ENCODE measurements around the gene SRPX2. TPM values are rescaled to one million over a fixed set of nuclear protein-coding genes. Genes with fewer than 3 reads are reported as not detected.

The SRPX2 gene
- polyA plus RNA-seq, 3 donors, result not detected

- no peak overlapping the region for H3K4me3 Mint-ChIP-seq
- peaks cover 1% of the 10 kb centered on the region for H3K4me1 Mint-ChIP-seq
- H3K27me3 Mint-ChIP-seq (ENCODE audit: low read depth in 3 of 3), result peaks cover 1 to 15% (median 12%) of the 10 kb centered on the region in 3 donors
- H3K4me3 ChIP-seq (replicated peaks in 1 of 3; ENCODE audit: low read depth in 2 of 3, low read length in 3 of 3), result no peak overlapping the region
- no peak overlapping the region for H3K27ac Mint-ChIP-seq
- H4K20me1 ChIP-seq (ENCODE audit: insufficient read depth, low read length), result no peaks in the 10 kb centered on the region
- DNase-seq, result no peak
- no peak overlapping the region for H3K4me2 ChIP-seq (replicated peaks; ENCODE audit: extremely low read depth, low read length, poor library complexity, severe bottlenecking)
- H3K9me3 Mint-ChIP-seq, result no peaks in the 10 kb centered on the region
- no peaks in the 10 kb centered on the region for H3K79me2 ChIP-seq (ENCODE audit: insufficient read depth, low read length)
- intact Hi-C loops (cut with micrococcal nuclease), result no loop called here
- H2AFZ ChIP-seq (ENCODE audit: insufficient read depth, low read depth, low read length, poor library complexity, severe bottlenecking), result no peak overlapping the region
- no peak overlapping the region for H3K27ac ChIP-seq (ENCODE audit: low read depth in 1 of 2, low read length in 2 of 2)
- no peaks in the 10 kb centered on the region for H3K4me1 ChIP-seq (ENCODE audit: control insufficient read depth in 1 of 2, insufficient read depth in 2 of 2, low read length in 2 of 2)
- H3K27me3 ChIP-seq (ENCODE audit: control insufficient read depth in 2 of 2, insufficient read depth in 2 of 2, low read length in 2 of 2), result peaks cover 3% of the 10 kb centered on the region in 2 donors
- H3K36me3 Mint-ChIP-seq, result no peaks in the 10 kb centered on the region
- no peak overlapping the region for H3K9ac ChIP-seq (ENCODE audit: insufficient read depth, low read length, poor library complexity, severe bottlenecking)
- H3K9me3 ChIP-seq (replicated peaks in 1 of 2; ENCODE audit: control insufficient read depth in 1 of 2, insufficient read depth in 1 of 2, low read length in 2 of 2), result no peaks in the 10 kb centered on the region
- no CpG with 5 or more reads among the region's 3 CpGs for WGBS (ENCODE audit: insufficient coverage)
- no peak for TF ChIP-seq CTCF (IDR thresholded peaks at IDR 0.05)
- no peaks in the 10 kb centered on the region for H3K36me3 ChIP-seq (replicated peaks in 1 of 2; ENCODE audit: control insufficient read depth in 1 of 2, insufficient read depth in 2 of 2, low read length in 2 of 2)
Measured at GRCh38 chrX:100681599-100681998, 37.6 kb downstream of the SRPX2 start.

GRCh38 chrX:100682939-100683338, 38.9 kb downstream of the SRPX2 start:
- no peak for DNase-seq
- WGBS (ENCODE audit: insufficient coverage), result no CpG with 5 or more reads among the region's 8 CpGs
- peaks cover 3% of the 10 kb centered on the region in 2 donors for H3K27me3 ChIP-seq (ENCODE audit: control insufficient read depth in 2 of 2, insufficient read depth in 2 of 2, low read length in 2 of 2)

More at GRCh38 chrX:100682939-100683338, 38.9 kb downstream of the SRPX2 start:
- Histone ChIP-seq H3K79me2 (ENCODE audit: insufficient read depth, low read length) (no peaks in the 10 kb centered on the region), H3K27ac (ENCODE audit: low read depth in 1 of 2, low read length in 2 of 2) (no peak overlapping the region), H3K36me3 (replicated peaks in 1 of 2; ENCODE audit: control insufficient read depth in 1 of 2, insufficient read depth in 2 of 2, low read length in 2 of 2) (no peaks in the 10 kb centered on the region), H3K4me1 (ENCODE audit: control insufficient read depth in 1 of 2, insufficient read depth in 2 of 2, low read length in 2 of 2) (no peaks in the 10 kb centered on the region), H3K9ac (ENCODE audit: insufficient read depth, low read length, poor library complexity, severe bottlenecking) (no peak overlapping the region), H4K20me1 (ENCODE audit: insufficient read depth, low read length) (no peaks in the 10 kb centered on the region), H2AFZ (ENCODE audit: insufficient read depth, low read depth, low read length, poor library complexity, severe bottlenecking) (no peak overlapping the region), H3K4me2 (replicated peaks; ENCODE audit: extremely low read depth, low read length, poor library complexity, severe bottlenecking) (no peak overlapping the region), H3K9me3 (replicated peaks in 1 of 2; ENCODE audit: control insufficient read depth in 1 of 2, insufficient read depth in 1 of 2, low read length in 2 of 2) (no peaks in the 10 kb centered on the region), H3K4me3 (replicated peaks in 1 of 3; ENCODE audit: low read depth in 2 of 3, low read length in 3 of 3) (no peak overlapping the region)
- no peaks in the 10 kb centered on the region for H3K9me3 Mint-ChIP-seq
- H3K27ac Mint-ChIP-seq, result no peak overlapping the region
- no peak overlapping the region for H3K4me3 Mint-ChIP-seq
- H3K4me1 Mint-ChIP-seq, result peaks cover 3% of the 10 kb centered on the region
- TF ChIP-seq CTCF (IDR thresholded peaks at IDR 0.05), result no peak
- H3K36me3 Mint-ChIP-seq, result no peaks in the 10 kb centered on the region
- intact Hi-C loops (cut with micrococcal nuclease), result no loop called here
- peaks cover 0 to 20% (median 9%) of the 10 kb centered on the region in 3 donors for H3K27me3 Mint-ChIP-seq (ENCODE audit: low read depth in 3 of 3)

Measured in CD14-positive monocyte (primary cell).